Memory B cell (primary cell): ENCODE results near the gene RIGI.

Experiments
- ATAC-seq: fragments of 150-1000 bp; cut with Tn5 transposase; 2 replicates; pipeline ENCODE4 v1.10.0; 2021; ENCODE audit warnings: low read depth, mild to moderate bottlenecking, moderate library complexity
- DNase-seq, 2 donors: peaks; one replicate each; pipeline ENCODE4 v3.0.0; 2022; ENCODE audit warnings: low spot score in 2 of 2
- H3K27ac Mint-ChIP-seq: one replicate; pipeline ENCODE4 v1.8.0; 2022; ENCODE audit warnings: mild to moderate bottlenecking, moderate library complexity, mixed read lengths
- H3K27me3 Mint-ChIP-seq: one replicate; pipeline ENCODE4 v1.8.0; 2022; ENCODE audit warnings: mixed read lengths
- H3K36me3 Mint-ChIP-seq: one replicate; pipeline ENCODE4 v1.8.0; 2022; ENCODE audit warnings: mild to moderate bottlenecking, mixed read lengths
- H3K4me1 Mint-ChIP-seq: one replicate; pipeline ENCODE4 v1.8.0; 2022; ENCODE audit warnings: mixed read lengths
- H3K4me3 Mint-ChIP-seq: one replicate; pipeline ENCODE4 v1.8.0; 2022; ENCODE audit warnings: mild to moderate bottlenecking, moderate library complexity, mixed read lengths
- H3K9me3 Mint-ChIP-seq: one replicate; pipeline ENCODE4 v1.8.0; 2022; ENCODE audit warnings: mixed read lengths

RIGI gene

DNA sequence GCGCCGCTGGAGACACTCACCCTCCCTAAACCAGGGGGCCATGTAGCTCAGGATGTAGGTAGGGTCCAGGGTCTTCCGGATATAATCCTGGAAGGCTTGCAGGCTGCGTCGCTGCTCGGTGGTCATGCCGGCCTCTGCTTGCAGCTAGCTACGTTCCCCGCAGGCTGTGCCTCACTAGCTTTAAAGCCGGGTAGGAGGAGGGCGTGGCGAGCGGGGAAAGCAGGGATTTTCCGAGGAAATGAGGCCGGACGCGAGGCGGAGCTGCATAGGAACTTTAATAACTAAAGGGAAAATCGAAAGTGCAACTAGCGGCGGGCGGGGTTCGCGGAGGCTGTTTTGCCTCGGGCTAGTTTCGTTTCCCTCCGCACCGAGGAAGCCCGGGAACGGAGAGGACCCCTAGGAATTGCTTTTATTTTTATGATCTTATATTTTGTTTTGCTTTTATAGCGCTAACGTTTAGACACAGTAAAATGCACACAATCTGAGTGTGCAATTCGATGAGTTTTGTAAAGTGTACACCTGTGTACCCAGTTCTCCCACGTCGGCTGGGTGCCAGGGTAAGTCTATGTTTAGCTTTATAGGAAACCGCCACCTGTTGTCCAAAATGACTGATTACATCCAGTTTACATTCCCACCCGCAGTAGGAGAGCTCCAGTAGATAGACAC is at the start of gene RIGI:
Gene RIGI (minus strand): TSS at position 156 of the 666 bp plus-strand sequence. CDS start 30 bp downstream, at position 126.
- peak; percentile 33 to 58 for DNase-seq
- peaks cover 9% of the 10 kb centered on the region for H3K9me3 Mint-ChIP-seq

DNA sequence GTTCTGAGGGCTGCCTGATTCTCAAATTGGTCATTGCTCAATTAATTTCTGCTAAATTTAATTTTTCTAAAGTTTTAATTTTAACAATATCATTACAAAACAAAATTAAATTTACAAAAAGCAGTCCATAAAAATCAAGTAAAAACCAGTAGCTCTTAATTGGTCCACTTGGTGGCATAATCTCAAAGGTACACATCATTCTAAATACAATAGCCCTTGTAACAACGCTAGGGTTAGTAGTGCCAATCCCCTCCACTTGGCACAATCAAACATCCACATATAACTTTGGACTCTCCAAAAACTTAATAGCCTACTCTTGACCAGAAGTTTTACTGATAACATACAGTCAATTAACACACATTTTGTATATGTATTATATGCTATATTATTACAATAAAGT is 48.9 kb upstream of the RIGI start:
- Mint-ChIP-seq H3K4me3 (no peak overlapping the region), H3K27me3 (no peaks in the 10 kb centered on the region), H3K9me3 (no peaks in the 10 kb centered on the region), H3K27ac (no peak overlapping the region), H3K36me3 (peaks cover 4% of the 10 kb centered on the region), H3K4me1 (peaks cover 11% of the 10 kb centered on the region)
- no peak for DNase-seq
- no peak for ATAC-seq

More for the DNA sequence above, at the start of gene RIGI:
- Mint-ChIP-seq H3K36me3 (peaks cover 16% of the 10 kb centered on the region), H3K27me3 (no peaks in the 10 kb centered on the region), H3K4me3 (peak within 1 kb of the TSS; percentile 99), H3K4me1 (peaks cover 23% of the 10 kb centered on the region), H3K27ac (peak within 1 kb of the TSS; percentile 93)
- ATAC-seq, result peak; percentile 83

DNA sequence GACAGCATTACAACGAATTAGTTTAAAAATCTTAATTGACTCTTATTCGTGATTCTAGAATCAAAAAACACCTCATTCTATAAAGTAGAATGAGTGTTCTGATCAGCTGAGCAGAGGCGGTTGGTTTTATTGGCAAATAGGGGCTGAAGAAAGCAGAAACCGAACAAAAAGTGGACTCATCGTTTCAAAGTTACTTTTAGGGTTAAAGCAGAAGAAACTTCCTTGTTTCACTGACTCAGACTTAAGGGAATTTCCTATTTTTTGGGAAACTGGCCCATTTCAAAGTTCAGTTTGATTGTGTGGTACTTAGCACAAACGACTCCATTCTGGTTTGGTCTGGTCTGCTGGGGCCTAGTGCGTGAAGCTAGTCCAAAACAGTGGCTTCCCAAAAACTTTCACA is 47.8 kb upstream of the RIGI start:
- no peak for DNase-seq
- no peak for ATAC-seq
- Mint-ChIP-seq H3K27me3 (no peaks in the 10 kb centered on the region), H3K4me3 (no peak overlapping the region), H3K4me1 (peaks cover 12% of the 10 kb centered on the region), H3K9me3 (no peaks in the 10 kb centered on the region), H3K27ac (no peak overlapping the region), H3K36me3 (peaks cover 4% of the 10 kb centered on the region)

DNA sequence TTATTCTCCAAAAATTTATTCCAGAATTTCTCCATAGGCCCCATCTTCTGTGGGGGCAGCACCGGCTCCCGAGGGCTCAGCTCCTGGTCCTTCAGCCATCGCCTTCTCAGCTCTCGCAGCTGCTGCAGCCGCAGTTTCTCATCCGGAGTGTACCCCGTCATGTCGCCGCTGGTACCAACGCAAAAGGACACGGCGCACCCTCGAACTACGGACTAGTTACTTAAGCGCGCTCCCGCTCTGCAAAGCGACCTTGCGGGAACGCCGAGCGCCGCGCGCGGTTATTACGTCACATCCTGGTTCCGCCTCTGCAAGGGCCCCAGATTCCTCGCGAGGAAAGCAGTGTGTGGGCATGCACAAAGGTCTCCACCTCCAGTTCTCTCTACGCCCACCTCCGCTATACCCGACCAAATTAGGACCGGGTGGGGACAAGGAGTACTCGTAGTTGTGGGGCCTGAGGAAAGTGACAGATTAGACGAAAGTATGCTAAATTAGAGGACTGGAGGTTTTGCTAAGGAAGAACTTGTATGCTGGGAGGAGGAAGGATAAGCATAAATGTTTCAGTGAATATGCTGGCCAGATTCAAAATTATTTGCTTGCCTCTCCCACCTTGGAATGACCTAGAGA is 47.0 kb upstream of the RIGI start, which contains the start of gene NDUFB6:
Gene NDUFB6 (minus strand): TSS at position 260 of the 624 bp plus-strand sequence. CDS start 99 bp downstream, at position 161.
- Mint-ChIP-seq H3K9me3 (no peaks in the 10 kb centered on the region), H3K4me1 (peaks cover 13% of the 10 kb centered on the region), H3K27ac (peak within 1 kb of the TSS; percentile 93), H3K4me3 (peak within 1 kb of the TSS; percentile 98), H3K36me3 (peaks cover 7% of the 10 kb centered on the region), H3K27me3 (no peaks in the 10 kb centered on the region)
- DNase-seq (peak; percentile 89 to 94), ATAC-seq (peak; percentile 84)

DNA sequence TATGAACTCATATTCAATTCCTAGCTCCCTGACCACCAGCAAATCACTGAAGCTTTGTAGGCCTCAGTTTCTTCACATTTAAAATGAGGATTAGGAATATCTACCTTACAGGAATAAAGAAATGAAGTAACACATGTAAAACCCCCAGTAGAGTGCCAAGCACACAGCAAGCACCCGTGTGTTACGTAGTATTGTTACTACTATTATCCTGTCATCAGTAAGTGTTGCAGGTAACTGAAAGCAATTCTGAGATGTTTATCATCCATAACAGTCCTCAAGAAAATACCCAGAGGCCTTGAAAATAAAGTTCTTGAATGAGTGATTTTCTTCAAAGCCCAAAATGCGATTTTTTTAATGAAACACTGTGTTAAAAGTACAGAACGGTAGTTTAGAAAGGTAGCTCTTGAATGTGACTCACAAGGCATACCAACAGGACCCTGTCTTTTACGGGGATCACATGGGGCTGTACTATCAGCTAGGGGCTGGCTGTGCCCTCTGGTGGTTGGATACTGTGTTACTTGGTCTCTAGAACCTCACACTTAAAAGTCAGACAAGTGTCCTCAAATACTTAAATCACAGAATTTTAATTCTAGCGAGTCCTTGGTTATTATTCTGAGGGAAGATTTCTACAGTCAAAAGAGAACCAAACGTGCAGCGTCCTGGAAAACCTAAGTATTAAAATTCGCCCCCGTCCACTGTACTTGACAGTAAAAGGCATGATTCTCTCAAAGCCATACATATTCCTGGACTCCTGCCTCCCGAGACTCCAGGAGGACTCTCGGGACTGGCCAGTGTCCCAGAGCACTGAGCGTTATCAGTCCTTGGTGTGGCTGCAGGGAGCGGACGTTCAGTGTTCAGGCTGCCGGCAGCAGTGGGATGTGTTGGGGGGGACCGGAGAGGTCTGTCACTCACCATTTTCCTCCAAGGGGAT is 46.2 kb upstream of the RIGI start:
- ATAC-seq (peak; percentile 82), DNase-seq (peak; percentile 44 to 70)
- peak overlapping the region; percentile 93 for H3K27ac Mint-ChIP-seq
- no peaks in the 10 kb centered on the region for H3K27me3 Mint-ChIP-seq
- H3K4me3 Mint-ChIP-seq, result peak overlapping the region; percentile 98
- no peaks in the 10 kb centered on the region for H3K9me3 Mint-ChIP-seq
- peaks cover 12% of the 10 kb centered on the region for H3K36me3 Mint-ChIP-seq
- peaks cover 14% of the 10 kb centered on the region for H3K4me1 Mint-ChIP-seq

DNA sequence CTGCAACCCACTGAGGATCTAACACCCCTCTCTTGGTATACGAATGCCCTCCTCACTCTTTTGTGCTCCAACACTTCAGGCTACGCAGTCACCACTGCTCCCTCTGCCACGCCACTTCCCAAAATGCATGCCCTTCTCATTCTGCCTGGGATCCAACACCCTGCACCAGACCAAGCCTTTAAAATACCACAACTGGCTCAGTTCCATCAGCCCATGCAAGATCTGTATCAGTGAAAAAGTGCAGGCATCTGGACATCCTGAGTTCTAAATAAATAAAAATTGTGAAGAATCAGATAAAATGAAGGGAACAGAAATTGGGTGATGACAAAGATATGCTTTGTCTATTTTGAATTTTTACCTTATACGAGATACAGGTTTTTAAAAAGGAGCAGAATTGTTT is 44.3 kb upstream of the RIGI start:
- Mint-ChIP-seq H3K36me3 (peaks cover 20% of the 10 kb centered on the region), H3K9me3 (no peaks in the 10 kb centered on the region), H3K27me3 (no peaks in the 10 kb centered on the region), H3K4me3 (no peak overlapping the region), H3K27ac (no peak overlapping the region), H3K4me1 (peaks cover 14% of the 10 kb centered on the region)
- no peak for ATAC-seq
- no peak for DNase-seq

DNA sequence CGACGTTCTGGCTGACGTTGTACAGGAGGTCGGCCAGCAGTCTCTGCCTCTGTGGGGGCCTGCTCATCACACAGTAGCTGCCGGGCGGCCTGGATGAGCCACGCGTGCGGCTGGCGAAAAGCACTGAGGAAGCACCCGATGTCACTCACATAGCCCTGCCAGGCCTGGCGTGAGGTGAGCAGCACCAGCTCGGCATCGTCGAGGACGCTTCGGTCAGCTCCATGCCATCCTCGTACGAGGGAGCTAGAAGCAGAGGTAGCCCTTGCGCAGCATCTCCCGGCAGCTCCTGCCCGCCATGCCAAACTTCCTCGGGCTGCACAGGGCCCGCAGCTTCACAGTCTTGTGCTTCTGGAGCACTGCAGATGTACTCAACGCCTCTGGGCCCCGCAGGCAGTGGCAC is 40.8 kb upstream of the RIGI start:
- Mint-ChIP-seq H3K36me3 (peaks cover 28% of the 10 kb centered on the region), H3K27me3 (no peaks in the 10 kb centered on the region), H3K27ac (no peak overlapping the region), H3K4me3 (no peak overlapping the region), H3K9me3 (no peaks in the 10 kb centered on the region), H3K4me1 (peaks cover 16% of the 10 kb centered on the region)
- ATAC-seq (no peak), DNase-seq (no peak)

DNA sequence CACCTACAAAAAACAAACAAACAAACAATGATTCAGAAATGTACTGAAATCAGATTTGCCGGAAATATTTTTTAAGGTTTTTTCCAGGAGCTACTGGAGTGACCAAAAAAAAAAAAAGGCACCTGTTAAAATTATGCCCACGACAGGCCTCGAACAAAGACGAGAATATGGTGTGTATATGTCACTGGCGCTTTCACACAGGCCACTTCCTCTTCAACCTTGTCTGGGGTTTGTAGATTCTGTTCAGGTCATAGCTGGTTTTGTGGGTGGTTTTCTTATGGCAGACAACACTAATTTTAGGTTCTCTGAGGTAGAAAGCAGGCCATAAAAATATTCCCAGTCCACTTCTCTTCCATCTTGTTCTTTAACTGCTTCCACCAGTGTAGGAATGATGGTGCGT is 40.0 kb upstream of the RIGI start:
- Mint-ChIP-seq H3K27ac (no peak overlapping the region), H3K4me3 (no peak overlapping the region), H3K27me3 (no peaks in the 10 kb centered on the region), H3K9me3 (no peaks in the 10 kb centered on the region), H3K36me3 (peaks cover 29% of the 10 kb centered on the region), H3K4me1 (peaks cover 18% of the 10 kb centered on the region)
- ATAC-seq, result no peak
- no peak for DNase-seq

DNA sequence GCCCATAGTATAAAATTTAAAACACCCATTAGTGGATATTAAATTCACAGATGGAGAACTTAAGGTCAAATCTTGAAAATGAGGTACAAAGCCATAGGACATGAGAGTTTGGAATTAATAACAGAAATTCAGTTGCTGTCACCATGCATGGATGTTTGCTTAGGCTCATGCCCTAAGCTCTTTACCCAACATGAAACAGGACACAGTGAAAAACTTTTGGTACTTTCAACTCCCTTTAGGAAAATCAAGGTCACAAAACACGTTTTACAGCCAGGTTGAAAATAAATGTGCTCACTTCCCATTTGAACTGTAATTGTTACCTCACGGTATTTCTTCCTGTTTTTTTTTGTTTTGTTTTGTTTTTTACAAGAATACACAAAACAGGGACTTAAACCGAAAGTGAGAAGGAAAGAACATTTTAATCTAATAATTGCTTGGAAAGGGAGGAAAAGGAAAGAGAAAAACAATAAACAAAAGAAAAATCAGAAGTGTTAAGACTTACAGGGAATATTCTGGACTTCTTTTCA is 32.5 kb upstream of the RIGI start:
- Mint-ChIP-seq H3K27me3 (no peaks in the 10 kb centered on the region), H3K27ac (peak overlapping the region; percentile 43), H3K4me1 (peaks cover 23% of the 10 kb centered on the region), H3K36me3 (peaks cover 3% of the 10 kb centered on the region), H3K9me3 (no peaks in the 10 kb centered on the region), H3K4me3 (peak overlapping the region; percentile 33)
- DNase-seq, result no peak
- ATAC-seq, result no peak

DNA sequence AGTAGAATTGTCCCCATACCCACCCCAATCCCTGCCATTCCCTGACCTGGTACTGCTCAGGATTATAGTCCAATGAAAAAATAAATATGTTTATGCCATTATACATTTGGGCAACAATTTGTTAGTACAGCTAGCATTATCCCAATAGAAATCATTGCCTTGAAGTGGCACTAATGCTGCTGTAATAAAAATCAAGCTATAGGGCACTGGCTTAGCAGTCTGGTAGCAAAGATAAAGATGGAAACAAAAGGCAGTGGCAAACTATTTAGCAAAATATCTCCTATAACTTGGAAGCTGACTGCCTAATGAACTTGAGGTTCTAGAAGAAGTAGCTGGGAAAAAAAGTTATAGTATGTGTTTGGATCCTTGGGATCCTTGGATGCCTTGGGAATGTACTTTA is 28.6 kb upstream of the RIGI start:
- peak overlapping the region; percentile 11 for H3K27ac Mint-ChIP-seq
- peaks cover 26% of the 10 kb centered on the region for H3K4me1 Mint-ChIP-seq
- H3K27me3 Mint-ChIP-seq, result no peaks in the 10 kb centered on the region
- peaks cover 1% of the 10 kb centered on the region for H3K36me3 Mint-ChIP-seq
- DNase-seq, result no peak
- H3K4me3 Mint-ChIP-seq, result no peak overlapping the region
- no peak for ATAC-seq
- H3K9me3 Mint-ChIP-seq, result no peaks in the 10 kb centered on the region

DNA sequence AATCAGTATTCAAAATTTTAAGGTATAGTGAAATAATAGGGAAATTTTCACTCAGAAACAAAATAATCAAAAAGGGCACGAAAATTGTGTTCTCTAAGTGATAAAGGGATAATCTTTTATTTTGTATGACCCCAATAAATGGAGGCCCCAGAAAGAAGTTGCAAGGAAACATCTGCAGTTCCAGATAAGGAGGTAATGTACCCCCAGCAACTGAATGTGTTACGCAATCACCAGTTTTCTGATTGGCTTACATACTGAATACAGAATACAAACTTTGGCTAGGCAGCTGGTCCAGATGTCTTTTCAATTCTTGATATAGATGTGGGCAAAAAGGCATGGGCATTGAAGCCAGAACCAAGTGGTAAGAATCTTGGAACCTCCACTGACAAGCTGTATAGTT is 28.1 kb upstream of the RIGI start:
- peaks cover 23% of the 10 kb centered on the region for H3K4me1 Mint-ChIP-seq
- no peaks in the 10 kb centered on the region for H3K9me3 Mint-ChIP-seq
- DNase-seq (no peak), ATAC-seq (no peak)
- no peak overlapping the region for H3K27ac Mint-ChIP-seq
- no peaks in the 10 kb centered on the region for H3K27me3 Mint-ChIP-seq
- H3K36me3 Mint-ChIP-seq, result peaks cover 1% of the 10 kb centered on the region
- H3K4me3 Mint-ChIP-seq, result no peak overlapping the region

DNA sequence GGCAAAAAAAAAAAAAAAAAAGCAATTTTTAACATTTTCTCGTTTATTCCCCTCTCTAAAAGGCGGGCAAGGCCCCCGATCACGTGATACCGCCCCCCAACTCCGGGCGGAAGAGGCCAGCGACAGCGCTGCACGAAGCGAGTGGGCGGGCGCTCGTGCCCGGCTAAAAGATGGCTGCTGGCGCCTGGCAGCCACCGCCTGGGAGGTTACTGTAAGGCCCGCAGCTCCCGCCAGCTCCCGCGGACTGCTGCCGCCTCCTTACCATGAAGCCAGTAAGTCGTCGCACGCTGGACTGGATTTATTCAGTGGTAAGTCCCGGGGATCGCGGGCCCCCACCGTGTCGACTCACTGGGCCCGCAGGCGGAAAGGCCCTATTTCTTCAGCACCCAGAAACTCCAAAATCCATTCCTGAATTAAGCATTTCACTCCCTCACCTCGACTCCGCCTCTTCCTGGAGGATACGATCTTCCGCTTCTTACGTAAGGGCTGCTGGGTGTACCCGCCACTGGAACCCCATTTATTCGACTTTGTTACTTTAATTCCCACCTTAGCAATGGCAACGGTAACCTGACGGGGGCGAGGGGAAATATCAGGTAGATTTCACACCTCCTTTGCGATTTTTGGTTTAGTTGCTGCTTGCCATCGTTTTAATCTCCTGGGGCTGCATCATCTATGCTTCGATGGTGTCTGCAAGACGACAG is 26.3 kb upstream of the RIGI start, which contains the start of the genes SMIM27 and TOPORS:
Gene SMIM27 (plus strand): TSS at position 156 of the 701 bp plus-strand sequence. CDS start 108 bp downstream, at position 264.
Gene TOPORS (minus strand): TSS at position 415 of the 701 bp plus-strand sequence. CDS start 150 bp downstream, at position 265.
- Mint-ChIP-seq H3K27me3 (no peaks in the 10 kb centered on the region), H3K36me3 (peaks cover 1% of the 10 kb centered on the region), H3K4me3 (peak within 1 kb of the TSS; percentile 99), H3K4me1 (peaks cover 23% of the 10 kb centered on the region), H3K27ac (peak within 1 kb of the TSS; percentile 97), H3K9me3 (no peaks in the 10 kb centered on the region)
- DNase-seq (peak; percentile 81 to 82), ATAC-seq (peak; percentile 69)
